ENCODE data around the gene TAF11L14.
"Not testable (repeated sequence)": the region's sequence is repeated elsewhere in the genome, so short reads cannot be mapped to it uniquely, and the experiment has no call there.

Gene TAF11L14
- total RNA-seq: 0 reads per million in 2 donors

DNA sequence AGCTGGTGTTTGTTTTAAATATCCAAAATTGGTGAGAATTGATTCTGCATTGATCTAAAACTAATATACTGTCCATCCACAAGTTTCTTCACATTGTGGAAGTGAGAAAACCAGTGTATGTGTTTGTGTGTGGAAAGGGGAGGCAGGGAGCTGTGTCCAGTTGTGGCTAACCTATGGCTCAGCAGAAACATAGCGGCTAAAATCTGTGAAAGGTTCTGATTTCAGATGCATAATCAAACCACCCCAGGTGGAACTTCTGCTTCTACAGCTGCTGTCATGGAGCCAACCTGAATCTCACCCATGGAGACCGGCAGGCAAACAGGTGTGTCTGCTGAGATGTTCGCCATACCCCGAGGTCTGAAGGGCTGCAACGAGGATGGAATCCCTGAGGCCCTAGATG lies at the start of gene TAF11L14:
TSS of gene TAF11L14 (plus strand) at position 301 of the 400 bp plus-strand sequence.
- DNase-seq: no peak

DNA sequence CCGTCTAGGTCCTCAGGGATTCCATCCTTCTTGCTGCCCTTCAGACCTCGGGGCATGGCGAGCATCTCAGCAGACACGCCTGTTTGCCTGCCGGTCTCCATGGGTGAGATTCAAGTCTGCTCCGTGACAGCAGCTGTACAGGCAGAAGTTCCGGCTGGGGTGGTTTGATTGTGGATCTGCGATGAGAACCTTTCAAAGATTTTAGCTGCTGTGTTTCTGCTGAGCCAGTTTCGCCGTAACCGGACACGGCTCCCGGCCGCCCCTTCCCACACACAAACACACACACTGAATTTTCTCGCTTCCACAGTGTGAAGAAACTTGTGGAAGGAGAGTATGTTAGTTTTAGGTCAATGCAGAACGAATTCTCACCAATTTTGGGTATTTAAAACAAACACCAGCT lies 48.6 kb upstream of the TAF11L14 start, which contains the start of gene TAF11L7:
TSS of gene TAF11L7 (minus strand) at position 101 of the 400 bp plus-strand sequence.
- not testable (repeated sequence) for DNase-seq

DNA sequence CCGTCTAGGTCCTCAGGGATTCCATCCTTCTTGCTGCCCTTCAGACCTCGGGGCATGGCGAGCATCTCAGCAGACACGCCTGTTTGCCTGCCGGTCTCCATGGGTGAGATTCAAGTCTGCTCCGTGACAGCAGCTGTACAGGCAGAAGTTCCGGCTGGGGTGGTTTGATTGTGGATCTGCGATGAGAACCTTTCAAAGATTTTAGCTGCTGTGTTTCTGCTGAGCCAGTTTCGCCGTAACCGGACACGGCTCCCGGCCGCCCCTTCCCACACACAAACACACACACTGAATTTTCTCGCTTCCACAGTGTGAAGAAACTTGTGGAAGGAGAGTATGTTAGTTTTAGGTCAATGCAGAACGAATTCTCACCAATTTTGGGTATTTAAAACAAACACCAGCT lies 43.4 kb upstream of the TAF11L14 start, which contains the start of gene TAF11L8:
TSS of gene TAF11L8 (minus strand) at position 101 of the 400 bp plus-strand sequence.
- not testable (repeated sequence) for DNase-seq

DNA sequence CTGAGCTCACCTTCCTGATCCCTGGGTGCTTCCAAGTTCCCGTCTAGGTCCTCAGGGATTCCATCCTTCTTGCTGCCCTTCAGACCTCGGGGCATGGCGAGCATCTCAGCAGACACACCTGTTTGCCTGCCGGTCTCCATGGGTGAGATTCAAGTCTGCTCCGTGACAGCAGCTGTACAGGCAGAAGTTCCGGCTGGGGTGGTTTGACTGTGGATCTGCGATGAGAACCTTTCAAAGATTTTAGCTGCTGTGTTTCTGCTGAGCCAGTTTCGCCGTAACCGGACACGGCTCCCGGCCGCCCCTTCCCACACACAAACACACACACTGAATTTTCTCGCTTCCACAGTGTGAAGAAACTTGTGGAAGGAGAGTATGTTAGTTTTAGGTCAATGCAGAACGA lies 40.0 kb upstream of the TAF11L14 start, which contains the start of gene TAF11L9:
TSS of gene TAF11L9 (minus strand) at position 140 of the 400 bp plus-strand sequence.
- DNase-seq: not testable (repeated sequence)

DNA sequence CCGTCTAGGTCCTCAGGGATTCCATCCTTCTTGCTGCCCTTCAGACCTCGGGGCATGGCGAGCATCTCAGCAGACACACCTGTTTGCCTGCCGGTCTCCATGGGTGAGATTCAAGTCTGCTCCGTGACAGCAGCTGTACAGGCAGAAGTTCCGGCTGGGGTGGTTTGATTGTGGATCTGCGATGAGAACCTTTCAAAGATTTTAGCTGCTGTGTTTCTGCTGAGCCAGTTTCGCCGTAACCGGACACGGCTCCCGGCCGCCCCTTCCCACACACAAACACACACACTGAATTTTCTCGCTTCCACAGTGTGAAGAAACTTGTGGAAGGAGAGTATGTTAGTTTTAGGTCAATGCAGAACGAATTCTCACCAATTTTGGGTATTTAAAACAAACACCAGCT lies 36.5 kb upstream of the TAF11L14 start, which contains the start of gene TAF11L10:
TSS of gene TAF11L10 (minus strand) at position 101 of the 400 bp plus-strand sequence.
- DNase-seq: not testable (repeated sequence)

DNA sequence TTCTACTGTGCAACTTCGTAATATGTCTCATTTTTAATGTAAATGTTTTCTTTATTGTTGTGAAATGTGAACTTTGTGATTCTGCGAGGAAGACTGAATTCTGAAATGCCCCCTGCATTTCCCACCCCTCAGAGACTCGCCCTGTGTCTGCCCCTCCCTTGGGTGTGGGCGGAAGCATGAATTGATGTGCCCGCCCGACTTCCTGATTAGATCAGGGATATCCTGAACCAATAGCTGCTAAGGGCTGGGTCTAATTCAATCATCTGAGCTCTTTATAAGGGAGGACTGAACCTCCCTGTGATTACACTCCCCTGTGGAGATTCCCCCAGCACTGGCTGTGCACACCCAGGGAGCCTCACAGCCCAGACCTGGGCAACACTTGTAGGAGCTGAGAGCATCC lies 30.4 kb upstream of the TAF11L14 start, which contains the start of gene TAF11L11:
TSS of gene TAF11L11 (plus strand) at position 304 of the 400 bp plus-strand sequence.
- not testable (repeated sequence) for DNase-seq

DNA sequence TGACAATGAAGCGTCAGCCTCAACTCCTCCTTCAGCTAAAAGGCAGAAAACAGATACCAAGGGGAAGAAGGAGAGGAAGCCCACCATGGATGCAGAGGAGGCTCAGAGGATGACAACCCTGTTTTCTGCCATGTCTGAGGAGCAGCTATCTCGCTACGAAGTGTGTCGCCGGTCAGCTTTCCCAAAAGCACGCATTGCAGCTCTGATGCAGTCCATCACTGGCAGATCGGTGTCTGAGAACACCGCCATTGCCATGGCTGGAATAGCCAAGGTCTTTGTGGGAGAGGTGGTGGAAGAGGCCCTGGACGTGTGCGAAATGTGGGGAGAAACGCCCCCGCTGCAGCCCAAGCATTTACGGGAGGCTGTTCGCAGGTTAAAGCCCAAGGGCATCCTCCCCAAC lies 29.3 kb upstream of the TAF11L14 start:
- DNase-seq: no peak

DNA sequence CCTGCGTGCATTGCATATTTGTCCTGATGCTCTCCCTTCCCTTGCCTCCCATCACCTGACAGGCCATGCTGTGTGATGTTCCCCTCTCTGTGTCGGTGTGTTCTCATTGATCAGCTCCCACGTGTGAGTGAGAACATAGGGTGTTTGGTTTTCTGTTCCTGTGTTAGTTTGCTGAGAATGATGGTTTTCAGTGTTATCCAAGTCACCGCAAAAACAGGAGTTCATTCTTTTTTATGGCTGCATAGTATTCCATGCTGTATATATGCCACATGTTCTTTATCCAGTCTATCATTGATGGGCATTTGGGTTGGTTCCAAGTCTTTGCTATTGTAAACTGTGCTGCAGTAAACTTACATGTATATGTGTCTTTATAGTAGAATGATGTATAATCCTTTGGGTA lies 26.8 kb upstream of the TAF11L14 start:
- not testable (repeated sequence) for DNase-seq

DNA sequence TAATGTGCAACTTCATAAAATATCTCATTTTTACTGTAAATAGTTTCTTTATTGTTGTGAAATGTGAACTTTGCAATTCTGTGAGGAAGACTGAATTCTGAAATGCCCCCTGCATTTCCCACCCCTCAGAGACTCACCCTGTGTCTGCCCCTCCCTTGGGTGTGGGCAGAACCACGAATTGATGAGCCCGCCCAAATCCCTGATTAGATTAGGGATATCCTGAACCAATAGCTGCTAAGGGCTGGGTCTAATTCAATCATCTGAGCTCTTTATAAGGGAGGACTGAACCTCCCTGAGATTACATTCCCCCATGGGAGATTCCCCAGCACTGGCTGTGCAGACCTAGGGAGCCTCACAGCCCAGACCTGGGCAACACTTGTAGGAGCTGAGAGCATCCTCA lies 24.2 kb upstream of the TAF11L14 start, which contains the start of gene TAF11L12:
TSS of gene TAF11L12 (plus strand) at position 301 of the 400 bp plus-strand sequence.
- DNase-seq: not testable (repeated sequence)

DNA sequence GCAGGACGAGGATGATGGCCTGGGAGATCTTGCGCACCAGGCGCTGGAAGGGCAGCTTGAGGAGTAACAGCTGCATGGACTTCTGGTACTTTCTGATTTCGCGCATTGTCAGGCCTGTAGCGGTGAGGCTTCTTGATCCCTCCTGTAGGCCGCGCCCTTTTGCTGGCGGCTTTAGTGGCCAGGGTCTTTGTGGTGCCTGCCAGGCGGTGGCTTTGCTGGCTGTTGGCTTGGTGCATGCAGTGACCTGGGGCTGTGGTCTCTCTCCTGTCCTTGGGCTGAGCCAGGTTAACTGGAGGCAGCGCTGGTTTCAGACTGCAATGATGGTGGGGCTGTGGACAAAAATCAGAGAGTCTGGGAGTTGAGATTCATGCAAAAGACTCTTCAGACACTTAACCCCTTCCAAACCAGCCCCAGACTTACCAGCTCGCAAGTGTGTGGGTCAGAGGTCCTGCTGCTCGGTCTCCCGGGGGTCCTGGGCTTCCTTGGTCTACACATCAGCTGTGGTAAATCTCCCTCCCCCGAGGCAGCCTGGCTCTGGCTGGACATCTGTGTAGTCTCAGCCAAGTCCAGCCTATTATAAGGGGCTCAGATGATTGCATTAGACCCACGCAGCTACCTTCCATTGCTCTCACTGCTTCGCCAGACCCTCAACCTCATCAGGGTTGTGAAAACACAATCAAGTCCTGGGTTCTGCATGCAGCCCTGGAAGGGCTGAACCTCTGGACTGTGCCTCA lies 19.2 kb upstream of the TAF11L14 start:
- DNase-seq: no peak

DNA sequence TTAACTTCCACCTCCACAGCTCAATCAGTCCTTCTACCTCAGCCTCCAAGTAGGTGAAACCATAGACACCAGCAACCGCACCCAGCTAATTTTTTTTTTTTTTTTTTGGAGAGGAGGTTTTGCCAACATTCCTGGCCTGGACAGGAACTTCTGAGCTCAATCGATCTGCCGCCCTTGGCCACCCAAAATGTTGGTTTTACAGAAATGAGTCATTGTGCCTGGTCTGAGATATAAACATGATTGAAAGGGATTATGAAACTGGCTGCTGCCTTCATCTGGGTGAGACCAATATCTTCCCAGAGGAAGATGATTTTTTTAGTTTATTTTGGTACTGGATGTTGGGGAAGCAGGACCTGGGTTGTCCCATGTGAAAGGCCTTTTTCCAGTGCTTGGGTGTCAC lies 14.9 kb upstream of the TAF11L14 start:
- no peak for DNase-seq

DNA sequence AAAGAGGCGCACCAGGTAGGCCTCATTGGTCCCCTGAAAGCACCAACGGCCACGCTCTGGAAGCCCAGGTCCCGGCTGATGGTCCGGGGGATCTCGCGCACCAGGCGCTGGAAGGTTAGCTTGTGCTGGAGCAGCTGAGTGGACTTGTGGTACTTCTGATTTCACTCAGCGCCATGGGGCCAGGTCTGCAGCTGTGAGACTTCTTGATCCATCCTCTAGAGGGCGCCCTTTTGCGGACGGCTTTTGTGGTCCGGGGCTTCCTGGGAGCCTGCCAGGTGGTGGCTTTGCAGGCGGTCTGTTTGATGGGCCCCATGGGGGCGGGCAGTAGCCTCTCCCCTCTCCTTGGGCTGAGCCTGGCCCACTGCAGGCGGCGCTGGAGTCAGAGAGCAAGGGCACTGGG lies 13.6 kb upstream of the TAF11L14 start:
- no peak for DNase-seq

DNA sequence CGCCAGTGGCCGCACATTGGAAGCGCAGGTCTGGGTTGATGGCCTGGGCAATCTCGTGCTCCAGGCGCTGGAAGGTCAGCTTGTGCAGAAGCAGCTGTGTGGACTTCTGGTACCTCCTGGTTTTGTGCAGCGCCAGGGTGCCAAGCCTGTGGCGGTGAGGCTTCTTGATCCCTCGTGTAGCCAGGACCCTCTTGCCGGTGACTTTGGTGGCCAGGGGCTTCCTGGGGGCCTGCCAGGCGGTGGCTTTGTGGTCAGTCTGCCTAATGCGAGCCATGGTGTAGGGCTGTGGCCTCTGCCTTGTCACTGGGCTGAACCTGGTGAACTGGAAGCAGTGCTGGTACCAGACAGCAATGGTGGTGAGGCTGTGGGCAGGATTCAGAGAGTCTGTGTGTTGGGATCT lies 8.6 kb upstream of the TAF11L14 start:
- DNase-seq: no peak

DNA sequence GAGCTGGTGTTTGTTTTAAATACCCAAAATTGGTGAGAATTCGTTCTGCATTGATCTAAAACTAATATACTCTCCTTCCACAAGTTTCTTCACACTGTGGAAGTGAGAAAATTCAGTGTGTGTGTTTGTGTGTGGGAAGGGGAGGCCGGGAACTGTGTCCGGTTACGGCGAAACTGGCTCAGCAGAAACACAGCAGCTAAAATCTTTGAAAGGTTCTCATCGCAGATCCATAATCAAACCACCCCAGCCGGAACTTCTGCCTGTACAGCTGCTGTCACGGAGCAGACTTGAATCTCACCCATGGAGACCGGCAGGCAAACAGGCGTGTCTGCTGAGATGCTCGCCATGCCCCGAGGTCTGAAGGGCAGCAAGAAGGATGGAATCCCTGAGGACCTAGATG lies 2.5 kb upstream of the TAF11L14 start, which contains the start of gene TAF11L13:
TSS of gene TAF11L13 (plus strand) at position 301 of the 400 bp plus-strand sequence.
- DNase-seq: not testable (repeated sequence)

DNA sequence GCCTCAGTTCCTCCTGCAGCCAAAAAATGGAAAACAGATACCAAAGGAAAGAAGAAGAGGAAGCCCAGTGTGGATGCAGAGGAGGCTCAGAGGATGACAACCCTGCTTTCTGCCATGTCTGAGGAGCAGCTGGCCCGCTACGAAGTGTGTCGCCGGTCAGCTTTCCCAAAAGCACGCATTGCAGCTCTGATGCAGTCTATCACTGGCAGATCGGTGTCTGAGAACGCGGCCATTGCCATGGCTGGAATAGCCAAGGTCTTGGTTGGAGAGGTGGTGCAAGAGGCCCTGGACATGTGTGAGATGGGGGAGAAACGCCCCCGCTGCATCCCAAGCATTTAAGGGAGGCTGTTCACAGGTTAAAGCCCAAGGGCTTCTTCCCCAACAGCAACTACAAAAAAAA lies 15.0 kb downstream of the TAF11L14 start:
- DNase-seq: not testable (repeated sequence)

DNA sequence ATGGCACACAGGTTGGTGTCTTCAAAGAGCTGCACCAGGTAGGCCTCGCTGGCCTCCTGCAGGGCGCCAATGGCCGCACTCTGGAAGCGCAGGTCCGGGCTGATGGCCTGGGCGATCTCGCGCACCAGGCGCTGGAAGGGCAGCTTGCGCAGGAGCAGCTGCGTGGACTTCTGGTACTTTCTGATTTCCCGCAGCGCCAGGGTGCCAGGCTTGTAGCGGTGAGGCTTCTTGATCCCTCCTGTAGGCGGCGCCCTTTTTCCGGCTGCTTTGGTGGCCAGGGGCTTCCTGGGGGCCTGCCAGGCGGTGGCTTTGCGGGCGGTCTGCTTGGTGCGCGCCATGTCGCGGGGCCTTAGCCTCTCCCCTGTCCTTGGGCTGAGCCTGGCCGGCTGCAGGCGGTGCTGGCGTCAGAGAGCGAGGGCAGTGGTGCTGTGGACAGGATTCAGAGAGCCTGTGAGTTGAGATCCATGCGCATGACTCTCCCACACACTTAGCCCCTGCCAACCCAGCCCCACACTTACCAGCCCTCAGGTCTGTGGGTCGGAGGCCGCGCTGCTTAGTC lies 21.0 kb downstream of the TAF11L14 start:
- not testable (repeated sequence) for DNase-seq

DNA sequence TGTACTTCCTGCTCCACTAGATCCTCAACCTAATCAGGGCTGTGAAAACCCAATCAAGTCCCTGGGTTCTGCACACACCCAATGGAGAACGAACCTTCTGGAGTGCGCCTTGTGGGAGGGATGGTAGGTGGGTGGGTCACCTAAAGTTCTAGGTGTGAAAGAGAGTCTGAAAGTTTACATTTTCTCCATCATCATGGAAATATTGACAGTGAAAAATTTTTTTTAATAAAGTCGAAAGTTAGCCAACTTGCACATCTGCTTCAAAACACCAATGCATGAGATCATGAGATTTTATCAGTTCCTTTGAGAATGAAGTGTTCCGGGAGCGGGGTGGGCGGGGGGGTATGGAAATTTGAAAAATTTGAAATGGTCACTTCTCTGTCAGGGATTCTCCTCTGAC lies 21.7 kb downstream of the TAF11L14 start:
- no peak for DNase-seq

DNA sequence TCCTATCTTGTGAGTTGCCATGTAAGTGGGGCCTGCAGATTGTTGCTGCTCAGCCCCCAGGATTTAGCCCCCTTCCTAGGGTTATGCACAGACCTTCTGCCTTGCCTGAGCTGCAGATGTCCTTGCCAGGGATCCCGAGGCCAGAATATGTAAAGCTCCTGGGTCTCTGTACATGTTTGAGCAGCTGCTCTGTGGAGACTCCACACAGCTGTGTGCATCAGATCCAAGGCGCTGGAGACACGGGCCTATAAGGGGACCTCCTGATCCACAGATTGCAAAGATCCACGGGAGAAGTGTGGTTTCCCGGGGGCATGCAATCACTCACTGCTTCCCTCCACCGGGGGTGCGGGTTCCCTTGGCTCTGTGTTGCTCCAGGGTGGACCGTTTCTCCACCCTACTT lies 28.9 kb downstream of the TAF11L14 start:
- DNase-seq: no peak

DNA sequence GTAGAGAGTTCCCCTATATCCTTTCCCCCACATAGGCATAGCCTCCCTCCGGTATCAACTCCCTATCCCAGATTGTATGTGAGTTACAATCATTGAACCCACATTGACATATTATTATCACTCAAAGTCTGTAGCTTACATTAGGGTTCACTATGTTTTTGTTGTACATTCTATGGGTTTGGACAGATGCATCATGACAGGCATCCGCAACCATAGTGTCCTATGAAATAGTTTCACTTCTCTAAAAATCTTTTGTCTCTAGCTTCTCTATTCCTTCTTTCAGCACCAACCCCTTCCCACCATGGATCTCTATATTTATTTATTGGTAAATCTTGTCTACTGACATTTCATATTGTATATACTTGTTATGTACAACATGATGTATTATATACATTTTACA lies 31.6 kb downstream of the TAF11L14 start:
- no peak for DNase-seq

DNA sequence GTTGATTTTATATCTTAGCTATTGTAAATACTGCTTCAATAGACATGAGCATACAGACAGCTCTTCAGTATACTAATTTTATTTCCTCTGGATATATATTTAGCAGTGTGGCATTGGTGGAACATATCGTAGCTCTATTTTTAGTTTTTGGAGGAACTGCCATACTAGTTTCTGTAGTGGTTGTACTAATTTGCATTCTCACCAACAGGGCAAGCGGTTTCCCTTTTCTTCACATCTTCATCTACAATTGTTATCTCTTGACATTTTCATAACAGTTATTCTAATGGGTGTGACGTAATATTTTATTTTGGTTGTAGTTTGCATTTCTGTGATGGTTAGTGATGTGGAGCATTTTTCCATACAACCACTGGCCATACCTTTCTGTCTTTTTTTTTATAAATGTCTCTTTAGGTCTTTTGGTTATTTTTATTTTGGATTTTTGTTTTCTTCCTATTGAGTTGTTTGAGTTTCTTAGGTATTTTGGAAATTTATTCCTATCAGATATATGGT lies 32.5 kb downstream of the TAF11L14 start:
- no peak for DNase-seq

DNA sequence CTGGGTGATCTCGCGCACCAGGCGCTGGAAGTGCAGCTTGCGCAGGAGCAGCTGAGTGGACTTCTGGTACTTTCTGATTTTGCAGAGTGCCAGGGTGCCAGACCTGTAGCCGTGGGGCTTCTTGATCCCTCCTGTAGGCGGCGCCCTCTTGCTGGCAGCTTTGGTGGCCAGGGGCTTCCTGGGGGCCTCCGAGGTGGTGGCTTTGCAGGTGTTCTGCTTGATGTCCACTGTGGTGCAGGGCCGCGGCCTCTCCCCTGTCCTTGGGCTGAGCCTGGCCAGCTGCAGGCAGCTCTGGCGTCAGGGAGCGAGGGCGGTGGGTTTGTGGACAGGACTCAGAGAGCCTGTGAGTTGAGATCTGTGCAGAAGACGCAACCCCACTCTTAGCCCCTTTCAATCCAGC lies 36.1 kb downstream of the TAF11L14 start:
- no peak for DNase-seq

DNA sequence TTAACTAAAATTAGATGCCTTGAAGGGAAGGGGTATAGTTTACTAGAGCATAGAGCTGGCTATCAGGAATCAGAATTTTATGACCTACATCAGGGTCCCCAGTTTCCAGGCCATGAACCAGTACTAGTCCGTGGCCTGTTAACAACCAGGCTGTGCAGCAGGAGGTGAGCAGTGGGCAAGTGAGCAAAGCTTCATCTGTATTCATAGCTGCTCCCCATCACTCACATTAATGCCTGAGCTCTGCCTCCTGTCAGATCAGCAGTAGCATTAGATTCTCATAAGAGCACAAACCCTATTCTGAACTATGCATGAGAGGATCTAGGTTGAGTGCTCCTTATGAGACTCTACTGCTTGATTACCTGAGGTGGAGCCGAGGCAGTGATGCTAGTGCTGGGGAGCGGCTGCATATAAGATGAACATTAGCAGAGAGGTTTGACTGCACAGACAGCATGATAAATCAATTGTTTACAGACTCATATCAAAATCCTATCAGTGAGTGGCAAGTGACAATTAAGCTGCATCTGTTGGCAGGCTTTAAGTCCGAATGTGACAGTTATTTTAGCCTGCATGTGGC lies 44.6 kb downstream of the TAF11L14 start:
- no peak for DNase-seq

DNA sequence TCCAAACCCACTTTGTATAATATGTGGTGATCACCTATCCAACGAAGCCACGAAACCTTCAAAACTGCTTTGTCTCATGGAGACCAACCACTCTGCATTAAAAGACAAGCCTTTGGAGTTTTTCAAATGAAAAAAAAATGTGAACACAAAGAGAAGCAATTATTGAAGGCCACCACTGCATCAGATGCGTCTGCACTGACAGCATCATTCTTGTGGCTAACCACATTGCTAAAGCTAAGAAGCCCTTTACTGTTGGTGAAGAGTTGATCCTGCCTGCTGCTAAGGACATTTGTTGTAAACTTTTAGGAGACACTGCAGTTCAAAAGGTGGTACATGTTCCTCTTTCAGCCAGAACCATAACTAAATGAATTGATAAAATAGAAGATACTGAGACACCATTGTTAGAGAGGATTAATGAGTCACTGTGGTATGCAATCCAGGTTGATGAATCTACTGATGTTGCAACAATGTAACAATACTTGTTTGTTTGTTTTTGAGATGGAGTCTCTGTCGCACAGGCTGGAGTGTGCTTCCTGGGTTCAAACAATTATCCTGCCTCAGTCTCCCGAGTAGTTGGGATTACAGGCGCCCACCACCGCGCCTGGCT lies 45.4 kb downstream of the TAF11L14 start:
- DNase-seq: no peak
